GM10248 (cell line): ENCODE data around the gene CTTNBP2NL.

Experiments
- CTCF ChIA-PET: fragments of 300-600 bp; sonication (Branson Sonifier 250); formaldehyde crosslinking; extraction: SDS; loops from one replicate; lab custom pipeline; 2021; ENCODE audit warnings: antibody characterized with exemption; lab: Yijun Ruan, JAX
- POLR2A ChIA-PET: fragments of 350-650 bp; sonication (Branson Sonifier 250); formaldehyde crosslinking; extraction: SDS; loops from one replicate; lab custom pipeline; 2020; ENCODE audit warnings: antibody characterized with exemption; lab: Yijun Ruan, JAX
- DNase-seq: peaks from one replicate; pipeline ENCODE4 v3.0.0; 2012; ENCODE audit errors: extremely low spot score
- CTCF ChIP-seq: IDR thresholded peaks from 2 replicates; pipeline ENCODE4 v1.5.1; 2012; ENCODE audit warnings: mild to moderate bottlenecking, low read depth; ENCODE audit errors: extremely low read depth, missing control alignments, control extremely low read depth

Gene CTTNBP2NL

GRCh38 chr1:112359961-112360767 lies 35.9 kb upstream of the CTTNBP2NL start:
- DNase-seq: no peak
- ChIA-PET CTCF (interaction anchor here (1.0 to 9.2 kb wide), 7 partner anchors 9 to 348 kb away, joined by 3 to 104 read pairs (median 3); no protein-coding TSS in a partner anchor), POLR2A (no interaction called here)
- TF ChIP-seq CTCF: no peak

- no peak for TF ChIP-seq CTCF
- DNase-seq: no peak
- POLR2A ChIA-PET: no interaction called here
- CTCF ChIA-PET: interaction anchor here (1.0 to 1.6 kb wide), 3 partner anchors 7 to 440 kb away, joined by 3 to 4 read pairs (median 4); no protein-coding TSS in a partner anchor
Observed at GRCh38 chr1:112363636-112364035, 32.4 kb upstream of the CTTNBP2NL start.

DNA sequence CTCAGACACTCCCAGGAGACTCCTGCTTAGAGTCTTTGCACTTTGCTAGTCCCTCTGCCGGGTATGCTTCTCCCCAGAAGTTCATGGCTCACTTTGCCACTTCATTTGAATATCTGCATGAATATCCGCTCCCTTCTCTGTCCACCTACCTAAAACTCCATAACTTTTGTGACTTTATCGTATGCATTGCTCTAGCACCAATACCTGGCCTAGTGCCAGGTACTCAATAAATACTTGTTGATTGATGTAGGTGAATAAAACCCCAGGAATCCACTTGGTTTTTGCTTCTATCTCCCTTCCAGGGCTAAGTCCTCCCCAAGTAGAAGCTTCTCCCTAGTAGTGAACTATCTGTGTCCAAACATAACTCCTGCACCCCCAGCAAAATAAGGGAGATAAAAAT lies 27.8 kb upstream of the CTTNBP2NL start:
- ChIA-PET CTCF (interaction anchor here (0.7 to 9.7 kb wide), 5 partner anchors 11 to 98 kb away, joined by 3 to 104 read pairs (median 7); no protein-coding TSS in a partner anchor), POLR2A (no interaction called here)
- no peak for DNase-seq
- TF ChIP-seq CTCF: no peak

DNA sequence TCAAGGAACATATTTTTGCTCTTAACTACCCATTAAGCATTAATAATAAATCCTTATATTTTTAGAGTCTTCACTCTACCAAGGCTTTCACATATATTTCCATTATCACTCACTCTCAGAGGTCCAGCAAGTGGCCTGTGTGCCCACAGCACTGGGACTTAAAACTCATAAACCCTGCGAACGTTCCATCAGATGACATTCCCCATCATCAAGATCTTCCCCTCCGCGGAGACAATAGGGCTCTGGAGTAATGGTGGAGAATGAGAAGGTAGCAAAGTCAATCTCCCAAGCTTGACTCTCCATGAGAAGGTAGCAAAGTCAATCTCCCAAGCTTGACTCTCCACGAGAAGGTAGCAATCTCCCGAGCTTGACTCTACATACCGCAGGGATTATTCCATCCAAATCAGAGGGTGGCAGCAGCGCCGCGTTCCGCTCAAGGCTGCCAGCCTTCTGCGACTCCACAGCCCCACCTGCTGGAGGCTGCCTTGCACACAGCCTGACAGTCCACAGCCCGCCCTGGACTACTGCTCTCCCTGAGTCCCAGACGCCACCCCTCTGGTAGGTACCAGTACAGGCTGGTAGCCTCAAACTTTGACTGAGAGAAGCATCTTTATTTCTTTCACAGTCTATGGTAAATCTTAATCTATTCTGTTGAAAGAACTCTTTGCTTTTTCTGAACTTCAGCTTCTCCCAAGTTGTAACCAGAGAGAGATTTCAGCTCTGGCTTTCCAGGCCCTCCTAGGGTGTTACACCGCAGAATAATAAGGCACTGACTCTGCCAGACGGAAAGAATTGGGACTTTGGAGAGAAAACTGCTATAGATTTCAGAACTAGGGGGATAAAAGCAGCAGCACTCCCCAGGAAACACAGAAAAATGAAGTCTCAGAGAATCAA lies 26.4 kb upstream of the CTTNBP2NL start:
- peak; percentile 81 for DNase-seq
- CTCF ChIA-PET: interaction anchor here (0.6 to 9.7 kb wide), 24 partner anchors 11 to 434 kb away, joined by 3 to 104 read pairs (median 4); partner anchors contain the start of genes CAPZA1, PPM1J, RHOC and ST7L

DNA sequence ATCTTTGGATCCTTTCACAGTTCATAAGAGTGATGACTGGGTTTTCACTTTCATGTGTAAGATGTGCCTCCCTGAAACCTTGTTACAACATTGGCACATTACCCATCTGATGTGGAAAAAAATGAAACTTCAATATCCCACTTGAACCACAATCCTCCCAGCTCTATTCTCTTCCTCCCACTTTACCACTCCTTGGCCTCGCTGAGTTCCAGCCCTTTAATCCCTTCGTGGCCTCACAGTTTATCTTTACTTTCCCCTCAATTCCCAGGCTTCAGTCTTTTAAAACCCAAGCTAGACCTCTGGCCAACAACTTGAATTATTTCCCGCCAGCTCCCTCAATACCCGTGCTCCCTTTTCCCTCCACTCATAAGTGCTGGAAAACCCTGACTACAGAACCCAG lies 25.0 kb upstream of the CTTNBP2NL start:
- CTCF ChIA-PET: interaction anchor here (0.7 to 9.7 kb wide), 14 partner anchors 8 to 437 kb away, joined by 3 to 104 read pairs (median 5); partner anchors contain the start of gene PPM1J
- DNase-seq: no peak
- POLR2A ChIA-PET: no interaction called here
- no peak for TF ChIP-seq CTCF

More for the DNA sequence above, 26.4 kb upstream of the CTTNBP2NL start:
- TF ChIP-seq CTCF: peak; percentile 99
- POLR2A ChIA-PET: no interaction called here

DNA sequence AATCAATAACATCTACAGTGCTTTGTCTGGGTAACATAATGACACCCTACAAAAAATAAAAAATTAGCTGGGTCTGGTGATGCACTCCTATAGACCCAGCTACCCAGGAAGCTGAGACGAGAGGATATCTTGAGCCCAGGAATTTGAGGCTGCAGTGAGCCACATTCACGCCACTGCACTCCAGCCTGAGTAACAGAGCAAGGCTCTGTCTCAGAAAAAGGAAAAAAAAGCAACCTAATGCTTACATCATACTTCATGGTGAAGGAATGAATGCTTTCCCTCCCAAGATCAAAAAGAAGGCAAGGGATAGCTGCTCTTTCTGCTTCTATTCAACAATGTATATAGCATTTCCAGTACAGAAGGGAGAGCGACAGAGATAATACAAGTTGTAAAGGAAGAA lies 24.2 kb upstream of the CTTNBP2NL start:
- TF ChIP-seq CTCF: no peak
- POLR2A ChIA-PET: no interaction called here
- no peak for DNase-seq
- CTCF ChIA-PET: interaction anchor here (0.7 to 9.7 kb wide), 12 partner anchors 9 to 437 kb away, joined by 3 to 104 read pairs (median 5); partner anchors contain the start of gene PPM1J
